HG03045 (cell line): ENCODE results near the gene CCR6.

ENCODE experiments used
- ATAC-seq: cut with Tn5 transposase; IDR thresholded peaks from one replicate; pipeline ENCODE4 v1.9.1; 2021; ENCODE audit warnings: mild to moderate bottlenecking, moderate library complexity; ENCODE audit not compliant: unreplicated experiment

CCR6 gene

GRCh38 chr6:167118839-167119238 lies 4.1 kb upstream of the CCR6 start:
- no peak for ATAC-seq

GRCh38 chr6:167119670-167120582 lies 3.0 kb upstream of the CCR6 start:
- no peak for ATAC-seq

- no peak for ATAC-seq
Observed at GRCh38 chr6:167120583-167120903, 2.4 kb upstream of the CCR6 start.

GRCh38 chr6:167121335-167121841 lies 1.5 kb upstream of the CCR6 start:
- ATAC-seq = no peak

GRCh38 chr6:167122041-167122826 lies 662 bp upstream of the CCR6 start:
- peak; percentile 45 for ATAC-seq

GRCh38 chr6:167124753-167125152 lies 1.9 kb downstream of the CCR6 start:
- no peak for ATAC-seq

GRCh38 chr6:167125410-167125809 lies 2.5 kb downstream of the CCR6 start:
- no peak for ATAC-seq

- ATAC-seq = no peak
Observed at GRCh38 chr6:167125855-167126349, 3.0 kb downstream of the CCR6 start.

- ATAC-seq = no peak
Observed at GRCh38 chr6:167127785-167128531, 5.1 kb downstream of the CCR6 start.

- ATAC-seq = no peak
Observed at GRCh38 chr6:167129159-167129558, 6.3 kb downstream of the CCR6 start.

- no peak for ATAC-seq
Observed at GRCh38 chr6:167129562-167129961, 6.7 kb downstream of the CCR6 start.

- no peak for ATAC-seq
Observed at GRCh38 chr6:167130008-167130677, 7.2 kb downstream of the CCR6 start.

- no peak for ATAC-seq
Observed at GRCh38 chr6:167130712-167131684, 8.1 kb downstream of the CCR6 start.

GRCh38 chr6:167134448-167135328 lies 11.8 kb downstream of the CCR6 start:
- no peak for ATAC-seq

- no peak for ATAC-seq
Observed at GRCh38 chr6:167136376-167136775, 13.5 kb downstream of the CCR6 start.

GRCh38 chr6:167137081-167137480 lies 14.2 kb downstream of the CCR6 start:
- ATAC-seq = no peak

GRCh38 chr6:167137881-167138280 lies 15.0 kb downstream of the CCR6 start:
- no peak for ATAC-seq

GRCh38 chr6:167139761-167140160 lies 16.9 kb downstream of the CCR6 start:
- ATAC-seq = no peak
